Stimulated activated CD8-positive, alpha-beta memory T cell treated with anti-CD3 and anti-CD28 coated beads, Interleukin-2, amount 100 ng/mL, for 1 hour (primary cell): ENCODE results near the gene AP3S2.
A peak's percentile ranks its signal among the peaks of the same experiment; 100 is the strongest.
"Not testable (repeated sequence)": the region's sequence is repeated elsewhere in the genome, so short reads cannot be mapped to it uniquely, and the experiment has no call there.

Experiments used
- DNase-seq, 2 donors: peaks; one replicate each; pipeline ENCODE4 v3.0.0-alpha.2; 2020; ENCODE audit warnings: low read depth in 2 of 2

Gene AP3S2

GRCh38 chr15:89903015-89903857, 9.4 kb upstream of the AP3S2 start:
- DNase-seq, result no peak

DNA sequence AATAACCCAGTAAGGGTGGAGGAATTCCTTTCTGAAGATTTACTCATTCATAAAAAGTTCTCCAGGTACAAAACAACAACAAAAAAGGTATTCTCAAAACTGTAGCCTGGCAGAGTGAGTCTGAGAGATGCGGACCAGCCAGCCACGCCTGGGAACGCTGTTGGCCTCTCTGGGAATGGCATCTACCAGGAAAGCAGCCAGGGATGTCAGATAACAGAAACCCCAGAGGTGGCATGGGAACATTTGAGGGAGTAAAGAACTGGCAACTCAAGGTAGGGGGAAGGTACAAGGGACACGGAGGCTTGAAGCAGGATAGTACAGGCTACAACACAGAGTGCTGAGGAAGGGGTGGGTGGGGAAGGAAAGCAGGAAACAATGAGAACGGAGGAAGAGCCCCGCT, 7.1 kb upstream of the AP3S2 start:
- no peak for DNase-seq

GRCh38 chr15:89899951-89900567, 6.3 kb upstream of the AP3S2 start:
- no peak for DNase-seq

DNA sequence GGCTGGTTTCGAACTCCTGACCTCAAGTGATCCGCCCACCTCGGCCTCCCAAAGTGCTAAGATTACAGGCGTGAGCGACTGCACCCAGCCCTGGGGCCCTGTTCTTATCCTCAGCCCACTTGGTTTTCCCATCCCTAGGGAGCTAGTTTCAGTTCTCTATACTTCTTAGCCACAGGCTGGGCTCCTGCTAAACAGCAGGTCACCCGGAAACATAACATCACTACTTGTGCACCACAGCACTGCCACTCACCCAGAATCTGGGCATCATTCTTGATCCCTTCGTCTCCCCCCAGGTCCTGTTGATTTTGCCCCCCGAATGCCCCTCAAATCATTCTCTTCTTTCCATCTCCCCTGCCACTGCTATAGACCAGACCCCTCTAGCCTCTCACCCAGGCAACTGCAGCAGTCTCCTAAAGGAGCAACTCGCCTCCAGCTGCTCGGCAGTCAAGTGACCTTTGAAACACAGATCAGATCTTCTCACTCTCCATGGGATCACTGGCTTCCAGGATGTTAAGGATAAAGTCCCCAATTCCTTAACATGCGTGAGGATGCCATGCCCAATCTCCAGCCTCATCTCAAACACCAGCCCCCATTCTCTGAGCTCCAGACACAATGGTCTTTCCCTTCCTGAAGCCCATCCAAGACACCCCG, 5.6 kb upstream of the AP3S2 start:
- DNase-seq, result no peak

DNA sequence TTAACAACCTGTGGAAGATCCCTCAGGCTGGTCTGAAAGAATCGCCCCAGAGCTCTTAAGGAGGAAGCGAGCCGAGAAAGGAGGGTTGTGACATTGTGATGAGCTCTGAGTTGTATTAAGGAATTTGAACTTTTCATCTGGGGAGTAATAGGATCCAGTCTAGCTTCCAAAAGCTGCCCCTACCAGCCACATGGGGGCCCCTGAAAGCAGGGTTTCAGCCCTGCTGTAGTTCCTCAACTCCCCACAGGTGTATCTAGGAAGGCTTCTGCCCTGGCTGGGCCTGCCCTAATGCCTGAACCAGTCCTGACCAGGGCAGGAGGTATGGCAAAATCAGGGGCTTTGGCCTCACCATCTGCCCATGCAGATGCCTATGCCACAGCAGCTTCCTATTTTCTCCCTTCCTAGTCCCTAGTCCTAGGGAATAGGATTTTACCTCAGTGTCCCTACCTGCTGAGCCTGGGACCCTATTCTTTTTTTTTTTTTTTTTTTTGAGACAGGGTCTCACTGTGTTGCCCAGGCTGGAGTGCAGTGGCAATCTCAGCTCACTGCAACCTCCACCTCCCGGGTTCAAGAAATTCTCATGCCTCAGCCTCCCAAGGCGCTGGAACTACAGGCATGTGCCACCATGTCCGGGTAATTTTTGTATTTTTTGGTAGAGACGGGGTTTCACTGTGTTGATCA, 5.0 kb upstream of the AP3S2 start:
- no peak for DNase-seq

DNA sequence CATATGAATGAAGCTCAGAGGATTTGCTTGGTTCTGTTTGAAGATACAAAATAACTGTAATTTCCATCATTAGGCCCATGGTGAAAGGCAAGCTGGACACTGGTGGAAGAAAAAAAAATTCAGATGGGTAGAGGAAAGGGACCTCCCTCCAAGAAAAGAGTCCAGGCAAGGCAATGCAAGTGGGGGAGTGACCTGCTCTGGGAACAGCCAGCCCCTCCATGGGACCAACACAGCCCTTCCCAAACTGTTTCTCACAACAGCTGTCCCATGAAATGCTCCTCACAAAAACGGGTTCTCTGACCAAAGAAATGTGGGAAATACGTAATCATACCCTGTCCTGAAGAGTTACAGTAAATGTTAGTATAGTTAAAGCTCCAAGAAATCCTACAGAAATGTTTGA, 4.4 kb upstream of the AP3S2 start:
- no peak for DNase-seq

- DNase-seq, result no peak
Observed at GRCh38 chr15:89893027-89893426, 767 bp downstream of the AP3S2 start.

DNA sequence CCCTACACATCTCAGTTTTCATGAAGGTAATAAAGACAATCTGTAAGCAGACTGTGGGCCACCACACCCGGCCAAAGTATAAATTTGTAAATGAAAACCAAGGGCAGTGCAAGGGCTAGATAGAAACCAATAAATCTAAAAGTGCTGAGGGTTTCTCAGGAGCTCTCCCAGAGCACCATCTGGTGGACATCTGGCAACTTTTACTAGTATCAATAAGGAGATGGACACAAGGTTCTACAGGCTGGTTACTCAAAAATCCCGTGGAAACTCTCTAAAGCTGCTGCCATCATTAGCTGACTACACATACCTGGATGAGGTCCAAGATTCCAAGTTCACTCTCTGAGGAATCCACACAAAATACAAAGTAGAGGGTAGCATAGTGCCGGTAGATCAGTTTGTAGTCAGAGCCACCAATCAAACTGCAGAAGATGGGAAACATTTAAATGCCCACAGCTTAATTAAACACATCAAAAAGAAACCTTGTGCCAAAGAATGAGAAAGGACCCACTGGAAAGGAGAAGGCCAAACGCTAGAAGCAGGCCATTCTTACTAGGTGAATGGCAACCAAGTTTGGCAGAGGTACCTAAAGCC, 5.5 kb downstream of the AP3S2 start:
- DNase-seq, result no peak

DNA sequence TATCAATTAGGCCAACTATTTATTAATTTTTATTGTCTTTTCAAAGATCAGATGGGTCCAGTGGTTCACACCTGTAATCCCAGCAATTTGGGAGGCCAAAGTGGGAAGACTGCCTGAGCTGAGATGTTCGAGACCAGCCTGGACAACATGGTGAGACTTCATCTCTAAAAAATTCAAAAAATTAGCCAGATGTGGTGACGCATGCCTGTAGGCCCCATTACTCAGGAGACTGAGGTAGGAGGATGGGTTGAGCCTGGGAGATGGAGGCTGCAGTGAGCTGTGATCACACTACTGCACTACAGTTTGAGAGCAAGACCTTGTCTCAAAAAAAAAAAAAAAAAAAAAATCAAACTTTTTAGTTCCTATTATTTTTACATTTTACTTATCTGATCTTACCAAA, 8.2 kb downstream of the AP3S2 start:
- DNase-seq, result no peak

DNA sequence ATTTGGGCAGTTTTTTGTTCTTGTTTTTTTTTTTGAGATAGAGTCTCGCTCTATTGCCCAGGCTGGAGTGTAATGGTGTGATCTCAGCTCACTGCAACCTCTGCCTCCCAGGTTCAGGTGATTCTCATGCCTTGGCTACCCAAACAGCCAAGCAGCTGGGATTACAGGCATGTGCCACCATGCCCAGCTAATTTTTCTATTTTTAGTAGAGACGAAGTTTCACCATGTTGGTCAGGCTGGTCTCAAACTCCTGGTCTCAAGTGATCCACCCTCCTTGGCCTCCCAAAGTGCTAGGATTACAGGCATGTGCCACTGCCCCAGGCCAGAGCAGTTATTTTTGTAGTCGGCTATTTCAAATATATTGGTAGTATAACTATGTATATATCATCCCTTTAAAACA, 8.6 kb downstream of the AP3S2 start:
- DNase-seq, result not testable (repeated sequence)

DNA sequence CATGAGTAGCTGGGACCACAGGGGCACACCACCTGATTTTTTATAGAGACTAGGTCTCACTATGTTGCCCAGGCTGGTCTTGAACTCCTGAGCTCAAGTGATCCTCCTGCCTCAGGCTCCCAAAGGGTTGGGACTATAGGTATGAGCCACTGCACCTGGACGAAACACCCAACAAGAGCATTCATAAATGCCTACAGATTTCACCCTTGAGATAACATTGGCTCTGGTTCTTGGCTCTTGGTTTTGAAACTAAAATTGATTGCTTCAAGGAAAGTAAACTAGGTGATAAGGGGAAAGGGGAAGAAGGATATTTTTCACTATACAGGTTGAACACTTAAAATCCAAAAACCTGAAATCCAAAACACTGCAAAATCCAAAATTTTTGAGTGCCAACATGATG, 10.3 kb downstream of the AP3S2 start:
- DNase-seq, result no peak

DNA sequence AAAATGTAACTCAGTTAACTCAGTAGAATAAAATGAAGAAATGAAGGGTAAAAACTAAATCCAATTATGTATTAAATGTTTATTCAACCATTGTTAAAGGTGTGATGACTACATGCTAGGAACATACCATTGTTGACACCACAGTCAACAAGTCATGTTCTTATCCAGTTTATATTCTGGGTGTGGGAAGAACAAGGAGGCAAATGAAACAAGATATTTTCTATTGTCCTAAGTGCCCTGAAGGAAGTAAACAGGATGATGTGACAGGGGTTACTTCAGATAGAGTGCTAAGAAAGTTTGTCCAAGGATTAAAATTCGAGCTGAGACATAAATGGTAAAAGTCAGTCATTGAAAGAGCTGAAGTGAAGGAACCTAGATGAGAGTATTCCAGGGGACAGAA, 13.1 kb downstream of the AP3S2 start:
- no peak for DNase-seq

GRCh38 chr15:89878323-89878722, 15.5 kb downstream of the AP3S2 start:
- no peak for DNase-seq

DNA sequence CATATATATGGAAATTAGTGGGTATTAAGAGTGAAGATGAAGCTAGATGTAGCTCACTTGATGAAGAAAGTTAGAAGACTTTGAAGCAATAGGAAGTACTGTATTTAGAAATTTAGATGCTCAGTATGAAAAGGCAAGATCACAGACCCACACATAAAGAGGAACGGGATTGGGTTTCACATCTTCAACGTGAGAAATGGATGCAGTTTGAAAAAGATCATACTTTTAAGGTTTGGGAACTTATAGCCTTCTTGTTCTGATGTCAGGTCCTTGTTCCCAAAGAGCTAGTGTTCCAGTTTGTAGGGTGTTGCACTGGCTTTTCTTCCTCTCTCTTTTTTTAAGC, 16.7 kb downstream of the AP3S2 start:
- no peak for DNase-seq

DNA sequence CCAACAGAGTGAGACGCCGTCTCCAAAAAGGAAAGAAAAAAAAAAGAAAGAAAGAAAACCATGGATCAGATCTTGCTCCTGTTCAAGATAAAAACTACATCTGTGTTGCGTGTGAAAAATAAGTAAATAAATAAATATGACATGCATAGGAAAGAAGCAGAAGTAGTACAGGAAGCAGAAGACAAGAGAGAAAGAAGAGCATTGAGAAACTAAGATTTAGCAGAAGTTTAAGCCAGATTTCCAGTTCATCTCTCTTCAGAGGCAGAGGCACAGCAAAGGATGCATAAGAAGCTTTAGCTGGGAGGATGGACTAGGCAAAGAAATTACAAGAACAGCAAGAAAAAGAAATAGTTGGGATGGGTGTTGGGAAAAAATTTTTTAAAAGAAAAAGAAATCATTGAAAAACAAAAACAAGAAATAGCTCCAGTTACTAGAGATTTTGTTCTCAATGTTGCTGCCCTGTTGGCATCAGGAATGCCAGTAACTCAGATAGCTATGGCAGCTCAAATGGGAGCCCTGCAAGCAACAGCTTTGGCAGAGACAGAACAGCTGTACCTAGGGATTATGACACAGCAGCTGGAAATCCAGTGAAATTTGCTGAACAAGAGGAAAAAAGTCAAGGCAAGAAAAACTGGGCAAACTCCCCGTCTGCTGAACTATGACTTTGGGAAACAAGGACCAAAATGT, 17.3 kb downstream of the AP3S2 start:
- no peak for DNase-seq

- DNase-seq, result no peak
Observed at GRCh38 chr15:89875741-89876140, 18.1 kb downstream of the AP3S2 start.

- peak; percentile 56 to 67 for DNase-seq
Observed at GRCh38 chr15:89874926-89875564, 18.7 kb downstream of the AP3S2 start.

DNA sequence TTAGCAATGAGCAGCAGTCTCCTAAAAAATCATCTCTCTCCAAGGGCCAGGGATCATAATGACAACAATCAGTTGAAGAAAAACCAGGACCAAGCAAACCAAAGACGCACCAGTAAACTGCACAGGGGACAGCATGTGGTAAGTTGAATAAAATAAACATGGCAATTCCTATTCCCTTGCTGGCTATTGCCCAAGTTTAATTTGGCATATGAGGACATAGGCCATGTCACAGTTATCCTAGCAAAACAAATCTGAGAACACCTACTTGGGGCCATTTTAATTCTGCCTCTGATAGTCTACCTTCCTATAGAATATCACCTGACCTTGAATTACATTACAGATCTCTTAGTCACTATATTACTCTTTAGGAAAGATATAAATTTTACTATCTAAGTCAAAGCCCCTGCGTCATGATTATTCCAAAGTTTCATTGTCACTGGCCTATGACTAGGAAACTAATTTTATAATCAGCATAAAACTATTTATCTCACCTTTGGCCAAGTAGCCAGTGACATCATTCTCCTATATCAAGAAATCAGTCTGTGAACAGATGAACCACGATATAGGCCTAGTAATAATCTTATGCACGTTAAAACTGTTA, 23.0 kb downstream of the AP3S2 start:
- no peak for DNase-seq

- no peak for DNase-seq
Observed at GRCh38 chr15:89870006-89870405, 23.8 kb downstream of the AP3S2 start.

DNA sequence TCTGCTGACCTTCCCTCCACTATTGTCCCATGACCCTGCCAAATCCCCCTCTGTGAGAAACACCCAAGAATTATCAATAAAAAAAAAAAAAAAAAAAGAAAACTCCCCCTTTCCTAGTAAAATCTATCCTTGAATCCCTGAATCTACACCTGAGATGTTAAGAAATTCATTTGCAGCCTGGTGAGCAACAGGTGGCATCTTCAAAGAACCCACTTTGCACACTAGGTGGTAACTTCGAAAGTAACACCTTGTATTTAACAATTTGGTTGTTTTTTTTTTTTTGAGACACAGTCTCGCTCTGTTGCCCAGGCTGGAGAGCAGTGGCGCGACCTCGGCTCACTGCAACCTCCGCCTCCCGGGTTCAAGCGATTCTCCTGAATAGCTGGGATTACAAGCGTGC, 24.3 kb downstream of the AP3S2 start:
- DNase-seq, result not testable (repeated sequence)
